DOHH2 (cell line): Measurements from ENCODE around the gene GPBAR1.

Experiments used
- CTCF ChIP-seq: fragments of 200-600 bp; sonication (generic); IDR thresholded peaks from one replicate; pipeline ENCODE4 v1.5.1; 2014; ENCODE audit warnings: antibody characterized with exemption, mild to moderate bottlenecking, low read depth, low read length; ENCODE audit not compliant: poor library complexity, severe bottlenecking
- EZH2phosphoT487 ChIP-seq: fragments of 200-600 bp; sonication (generic); IDR thresholded peaks from 2 replicates; pipeline ENCODE4 v1.6.1; 2017; ENCODE audit warnings: borderline replicate concordance, mild to moderate bottlenecking, antibody characterized with exemption, low read length, moderate library complexity, mixed read lengths

GRCh38 chr2:218216674-218217359 lies 44.0 kb upstream of the GPBAR1 start, which contains the start of gene ARPC2:
- TF ChIP-seq CTCF (no peak), EZH2phosphoT487 (no peak)
